CD4-positive, alpha-beta T cell treated with Interleukin-15 for 1 hour (primary cell): ENCODE measurements around the gene TNPO2.
A peak's percentile ranks its signal among the peaks of the same experiment; 100 is the strongest.

Experiments
- DNase-seq: peaks from one replicate; pipeline ENCODE4 v3.0.0-alpha.2; 2020

TNPO2 gene

DNA sequence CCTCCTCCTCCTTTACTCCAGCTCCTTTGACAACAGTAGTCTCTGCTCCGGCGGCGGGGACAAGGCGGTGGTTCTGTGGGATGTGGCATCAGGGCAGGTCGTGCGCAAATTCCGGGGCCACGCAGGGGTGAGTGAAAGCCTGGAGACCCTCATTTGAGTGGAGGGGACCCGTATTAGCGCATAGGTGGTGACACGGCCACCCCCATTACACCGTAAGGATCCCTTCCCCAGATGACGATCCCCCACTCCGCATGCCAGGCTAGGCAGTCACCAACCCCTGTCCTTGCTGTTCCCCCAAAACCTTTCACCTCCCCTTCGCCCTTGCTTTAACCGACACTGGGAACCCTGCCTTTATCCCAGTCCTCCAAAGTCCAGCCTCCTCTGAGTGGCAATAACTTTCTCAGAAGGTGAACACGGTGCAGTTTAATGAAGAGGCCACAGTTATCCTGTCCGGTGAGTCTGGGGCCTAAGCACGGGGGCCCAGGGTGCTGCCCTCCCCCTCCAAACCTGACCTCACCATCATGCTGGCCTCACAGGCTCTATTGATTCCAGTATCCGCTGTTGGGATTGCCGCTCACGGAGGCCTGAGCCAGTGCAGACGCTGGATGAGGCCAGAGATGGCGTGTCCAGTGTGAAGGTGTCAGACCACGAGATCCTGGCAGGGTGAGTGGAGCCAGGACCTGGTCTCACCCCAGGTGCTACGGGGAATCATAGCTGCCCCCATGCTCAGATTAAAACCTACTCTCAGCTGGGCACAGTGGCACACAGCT is 53.4 kb downstream of the TNPO2 start:
- no peak for DNase-seq

DNA sequence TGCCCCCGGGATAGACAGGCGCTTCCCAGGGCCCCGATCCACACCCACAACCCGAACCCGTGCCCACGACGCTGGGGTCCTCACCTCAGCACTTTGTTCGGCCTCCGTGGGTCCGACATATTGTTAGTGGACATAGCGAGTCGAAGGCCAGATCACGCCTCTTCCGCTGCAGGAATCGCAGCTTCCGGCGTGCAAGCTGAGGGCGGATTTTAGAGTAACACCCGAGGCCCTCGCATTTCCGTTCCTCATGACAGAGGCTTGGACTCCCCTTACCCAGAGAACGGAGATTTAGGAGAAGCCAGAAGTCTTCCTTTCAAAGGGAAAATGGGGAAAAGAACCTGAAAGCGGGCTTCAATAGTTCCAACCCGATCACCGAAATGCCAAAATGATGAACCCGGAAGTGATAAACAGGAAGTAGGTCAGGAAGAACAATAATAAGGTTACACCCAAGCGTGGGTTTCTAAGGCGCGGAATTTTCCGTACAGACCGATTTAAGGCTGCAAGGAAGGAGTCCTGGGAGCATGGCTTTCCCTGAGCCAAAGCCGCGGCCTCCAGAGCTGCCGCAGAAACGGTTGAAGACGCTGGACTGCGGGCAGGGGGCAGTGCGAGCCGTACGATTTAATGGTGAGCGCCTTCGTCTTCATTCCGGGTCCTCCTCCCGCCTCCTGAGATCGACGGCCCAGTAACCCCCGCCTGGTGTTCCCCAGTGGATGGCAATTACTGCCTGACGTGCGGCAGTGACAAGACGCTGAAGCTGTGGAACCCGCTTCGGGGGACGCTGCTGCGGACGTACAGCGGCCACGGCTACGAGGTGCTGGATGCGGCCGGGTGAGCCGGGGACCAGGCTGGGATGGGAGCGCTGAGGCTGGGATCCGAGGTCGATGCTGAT is 54.2 kb downstream of the TNPO2 start:
- DNase-seq = peak; percentile 73

DNA sequence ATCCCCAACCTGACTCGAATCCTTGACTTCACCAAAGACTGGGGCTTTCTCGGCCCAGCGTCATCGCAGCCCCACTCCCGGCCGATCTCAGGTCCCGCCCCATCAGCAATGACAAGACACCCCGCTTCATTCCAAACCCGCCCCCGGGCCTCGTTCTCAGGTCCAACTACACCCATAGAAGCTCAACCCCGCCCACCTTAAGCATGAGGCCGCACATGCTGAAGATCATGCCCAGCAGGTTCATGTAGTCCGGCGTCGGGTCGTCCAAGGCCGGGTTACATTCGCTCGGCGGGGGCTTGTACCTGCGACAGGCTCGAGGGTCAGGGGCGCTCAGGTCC is 54.8 kb downstream of the TNPO2 start:
- peak; percentile 82 for DNase-seq

DNA sequence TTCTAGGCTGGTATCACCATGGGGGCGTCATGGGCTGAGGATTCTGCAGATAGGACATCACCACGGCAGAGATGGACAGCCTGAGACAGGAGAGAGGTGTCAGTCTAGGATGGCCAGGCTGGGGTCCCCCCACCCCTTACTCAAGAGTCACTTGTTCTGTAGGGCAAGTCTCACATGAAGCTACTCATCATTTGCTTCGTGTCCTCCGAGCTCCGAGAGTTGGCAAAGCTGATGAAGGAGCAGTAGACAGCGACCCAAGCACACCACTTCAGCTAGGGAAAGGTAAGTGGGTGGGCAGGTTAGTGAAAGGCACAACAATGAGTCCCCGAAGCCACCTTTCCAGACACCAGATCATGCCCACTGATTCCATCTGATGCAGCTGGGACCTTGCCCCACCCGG is 55.4 kb downstream of the TNPO2 start:
- no peak for DNase-seq

DNA sequence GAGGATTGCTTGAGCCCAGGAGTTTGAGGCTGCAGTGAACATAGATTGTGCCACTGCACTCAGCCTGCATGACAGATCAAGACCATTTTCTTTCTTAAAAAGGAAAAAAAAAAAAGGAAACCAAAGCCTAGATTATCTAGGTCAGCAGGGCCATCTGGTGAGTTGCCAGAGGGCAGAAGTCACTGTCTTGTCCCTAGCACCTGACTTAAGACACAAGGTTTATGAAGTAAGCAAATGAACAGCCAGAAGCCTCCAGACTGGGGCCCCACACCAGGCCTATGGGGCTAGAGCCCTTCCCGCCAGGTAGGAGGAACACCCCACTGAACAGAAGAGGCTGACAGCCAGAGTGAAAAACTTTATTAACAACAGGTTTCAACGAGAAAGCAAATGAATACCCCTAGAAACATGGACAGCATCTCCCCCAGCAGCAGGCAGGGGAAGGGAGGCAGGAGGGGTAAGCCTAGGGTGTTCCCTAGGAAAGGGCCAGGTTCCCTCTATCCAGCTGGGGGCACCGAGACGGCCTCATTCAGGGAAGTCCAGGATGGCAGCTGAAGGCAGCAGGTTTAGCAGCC is 55.9 kb downstream of the TNPO2 start:
- DNase-seq = no peak

DNA sequence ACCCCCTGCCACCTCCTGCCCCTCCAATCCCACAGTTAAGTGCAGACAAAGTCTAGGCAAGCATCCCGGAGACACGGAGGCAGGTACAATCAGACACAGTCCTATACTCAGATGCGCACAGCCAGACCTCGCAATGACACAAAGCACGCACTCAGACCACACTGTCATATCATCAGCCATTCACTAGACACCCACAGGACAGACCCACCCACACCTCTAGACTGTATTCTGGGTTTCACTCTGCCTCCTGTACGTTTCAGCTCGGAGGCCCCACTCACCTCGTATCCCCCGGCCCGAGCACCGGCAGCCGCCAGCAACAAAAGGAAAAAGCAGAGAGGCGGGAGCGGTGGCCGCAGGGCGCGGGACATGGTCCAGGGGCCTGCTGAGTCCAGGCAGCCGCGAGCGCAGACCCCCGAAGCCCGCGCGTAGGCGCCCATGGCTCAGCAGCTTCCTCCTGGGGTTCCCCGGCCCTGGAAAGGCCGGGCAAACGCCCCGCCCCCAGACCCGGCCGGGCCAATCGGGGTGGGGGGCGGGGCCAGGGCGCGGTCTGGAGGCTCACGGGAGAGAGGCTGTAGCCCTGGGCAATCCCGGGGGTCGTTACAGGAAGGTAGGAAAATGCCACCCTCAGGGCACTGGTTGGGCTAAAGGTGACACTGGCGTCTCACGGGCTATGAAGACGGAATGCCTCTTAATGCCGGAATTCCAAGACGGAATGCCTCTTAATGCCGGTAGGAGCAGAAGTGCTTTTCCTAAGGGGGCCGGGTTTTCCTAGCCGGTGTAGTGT is 57.3 kb downstream of the TNPO2 start, which contains the start of the genes MAN2B1 and WDR83:
Gene MAN2B1, minus strand, starts transcription at position 478 of the 784 bp plus-strand sequence. Its CDS starts 41 bp downstream, at position 437.
Gene WDR83, plus strand, starts transcription at position 543 of the 784 bp plus-strand sequence. CDS start 2,984 bp downstream, outside the sequence.
- peak; percentile 84 for DNase-seq

DNA sequence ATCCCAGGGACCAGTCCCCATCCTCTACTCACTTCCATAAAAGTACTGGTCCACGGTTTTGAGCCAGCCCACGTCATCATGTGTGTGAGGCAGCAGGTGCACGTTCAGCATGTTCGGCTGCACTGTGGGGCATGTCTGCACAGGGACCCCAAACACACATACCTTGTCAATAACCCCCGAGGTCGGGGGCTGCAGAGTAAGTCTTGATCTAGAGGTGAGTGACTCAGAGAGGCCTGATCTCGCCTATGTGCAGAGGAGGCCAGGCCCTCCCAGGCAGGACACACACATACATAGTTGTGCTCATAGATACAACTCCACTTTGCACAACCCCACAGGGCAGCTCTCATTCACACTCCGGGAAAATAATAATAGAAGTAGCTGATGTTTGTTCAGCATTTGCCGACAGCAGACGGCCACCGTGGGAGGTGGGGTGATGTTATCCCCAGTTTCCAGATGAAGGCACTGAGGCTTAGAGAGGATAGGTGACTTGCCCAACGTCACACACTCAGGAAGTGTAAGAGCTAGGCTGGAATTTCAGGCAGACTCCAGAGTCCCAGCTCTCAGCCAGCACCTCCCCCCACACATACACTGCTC is 58.0 kb downstream of the TNPO2 start:
- peak; percentile 40 for DNase-seq

DNA sequence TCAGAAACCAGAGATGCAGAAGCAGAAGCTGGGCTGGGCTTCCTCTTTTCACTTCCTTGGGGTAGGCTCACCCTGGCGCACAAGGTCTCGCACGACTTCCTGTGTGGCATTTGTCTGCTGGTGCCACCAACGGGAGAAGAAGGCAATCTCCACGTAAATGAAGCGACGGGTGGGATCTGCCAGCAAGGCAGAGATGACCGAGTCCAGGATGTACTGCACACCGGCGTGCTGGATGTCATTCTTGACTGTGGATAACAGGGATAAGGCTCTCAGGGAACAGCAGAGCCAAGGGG is 58.5 kb downstream of the TNPO2 start:
- peak; percentile 84 for DNase-seq

DNA sequence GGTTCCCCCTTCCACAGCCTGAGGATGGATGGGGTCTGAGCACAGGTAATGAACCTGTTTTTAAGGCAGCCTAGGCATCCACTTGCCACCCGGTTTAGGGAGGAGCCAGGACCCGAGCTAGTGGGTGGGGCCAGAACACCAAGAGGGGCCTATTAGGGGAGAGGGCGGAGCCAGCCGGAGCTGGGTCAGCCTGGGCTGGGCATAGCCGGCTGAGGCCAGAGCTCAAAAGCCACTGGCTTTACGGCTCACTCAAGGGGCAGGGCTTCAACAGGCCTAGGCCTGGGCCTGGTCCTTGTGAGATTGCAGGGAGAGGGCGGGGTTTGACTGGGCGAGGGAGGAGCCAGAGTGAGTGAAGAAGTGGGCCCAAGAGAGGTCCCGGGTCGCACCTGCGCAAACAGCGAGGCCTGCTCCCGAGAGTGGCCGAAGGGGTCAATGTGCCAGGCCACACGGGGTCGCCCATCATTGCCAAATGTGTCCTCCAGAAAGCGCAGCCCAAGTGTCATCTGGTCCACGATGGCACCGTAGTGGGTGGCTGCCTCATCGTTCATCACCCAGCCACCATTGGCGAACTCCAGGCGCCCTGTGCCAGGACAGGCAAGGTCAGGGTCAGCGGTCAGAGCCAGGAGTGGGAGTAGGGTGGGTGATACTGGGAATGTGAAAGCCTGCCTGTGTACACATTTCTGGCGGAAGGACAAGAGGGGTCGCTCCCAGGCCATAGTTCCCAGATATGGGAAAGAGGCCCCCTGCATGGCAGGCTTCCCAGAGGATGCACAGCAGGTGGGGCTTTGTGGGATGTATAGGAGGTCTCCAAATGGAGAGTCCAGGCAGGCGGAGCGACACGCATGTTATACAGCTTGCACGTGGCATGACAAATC is 59.1 kb downstream of the TNPO2 start:
- no peak for DNase-seq

DNA sequence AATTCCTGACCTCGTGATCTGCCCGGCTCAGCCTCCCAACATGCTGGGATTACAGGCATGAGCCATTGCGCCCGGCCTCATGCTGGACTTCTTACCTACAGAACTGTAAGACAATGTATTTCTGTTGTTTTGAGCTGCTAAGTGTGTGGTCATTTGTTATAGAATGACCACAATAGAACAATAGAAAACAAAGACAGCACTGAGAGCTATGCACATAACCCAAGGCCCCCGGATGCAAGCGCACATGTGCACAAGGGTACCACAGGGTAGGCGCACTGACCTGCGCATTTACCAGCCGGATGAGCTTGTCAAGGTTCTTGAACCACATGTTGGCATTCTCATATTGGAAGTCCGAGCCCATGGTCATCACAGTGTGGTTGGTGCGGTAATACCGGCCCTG is 62.8 kb downstream of the TNPO2 start:
- no peak for DNase-seq

DNA sequence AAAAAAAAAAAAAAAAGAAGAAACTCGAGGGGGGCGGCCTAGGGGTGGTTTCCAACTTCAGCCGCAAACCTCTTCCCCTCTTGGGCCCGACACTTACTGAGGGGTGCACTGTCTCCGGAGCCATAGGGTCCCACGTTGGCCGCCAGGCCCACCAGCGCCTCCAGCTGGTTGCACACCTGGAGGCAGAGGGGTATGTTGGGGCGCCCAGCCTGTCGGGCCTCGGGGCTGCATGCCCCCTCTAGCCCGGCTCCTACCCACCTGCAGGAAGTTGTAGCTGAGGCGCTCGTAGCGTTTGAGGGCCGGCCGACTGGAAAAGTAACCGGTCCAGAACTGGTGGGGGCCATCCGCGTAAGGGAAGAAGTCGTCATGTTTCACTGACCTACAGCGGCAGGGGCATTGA is 65.8 kb downstream of the TNPO2 start:
- DNase-seq = no peak

DNA sequence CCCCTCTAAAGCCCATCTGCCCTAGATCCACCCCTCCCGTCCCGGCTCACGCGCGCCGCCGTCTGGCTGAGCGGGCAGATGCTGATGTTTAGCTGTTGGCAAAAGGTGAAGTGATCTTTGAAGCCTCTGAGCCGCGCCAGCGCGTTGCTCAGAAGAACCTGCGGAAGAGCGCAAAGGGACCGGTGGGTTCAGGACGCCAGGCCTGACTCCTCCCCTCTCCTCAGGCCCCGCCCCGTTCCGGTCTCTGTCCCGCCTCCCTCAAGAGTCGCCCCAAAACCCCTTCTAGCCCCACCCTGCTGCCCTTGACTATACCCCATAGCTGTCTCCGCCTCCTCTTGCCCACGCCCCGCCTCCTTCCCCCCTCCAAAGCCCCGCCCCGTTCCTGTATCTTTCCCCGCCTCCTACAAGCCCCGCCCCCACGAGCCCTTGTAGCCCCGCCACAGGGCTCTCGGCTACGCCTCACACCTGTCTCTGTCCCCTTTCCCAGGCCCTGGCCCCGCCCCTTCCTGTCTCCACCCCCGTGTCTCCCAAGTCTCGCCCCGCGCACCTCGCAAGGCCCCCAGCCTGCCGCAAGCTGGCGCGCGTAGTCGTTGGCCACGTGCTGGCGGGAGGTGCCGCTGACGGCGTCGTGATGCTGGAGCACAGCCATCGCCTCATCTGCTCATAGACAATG is 66.7 kb downstream of the TNPO2 start:
- DNase-seq = no peak

DNA sequence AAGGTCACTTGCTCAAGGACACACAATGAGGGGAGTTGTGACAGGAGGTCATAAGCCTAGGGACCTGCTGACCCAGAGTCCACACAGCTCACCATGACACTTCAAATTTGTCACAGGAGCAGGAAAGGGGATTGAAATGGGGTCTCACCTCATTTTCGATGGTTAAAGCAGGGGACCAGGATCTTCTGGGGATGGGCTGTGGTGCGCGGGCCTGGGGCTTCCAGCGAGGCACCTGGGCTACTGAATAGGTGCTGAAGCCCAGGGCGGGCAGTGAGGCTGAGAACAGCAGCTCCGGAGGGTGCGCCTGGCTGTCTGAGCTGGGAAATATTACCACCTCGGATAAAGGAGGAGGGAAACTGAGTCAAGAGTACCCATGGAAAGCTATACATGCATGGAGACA is 68.2 kb downstream of the TNPO2 start:
- DNase-seq = no peak

DNA sequence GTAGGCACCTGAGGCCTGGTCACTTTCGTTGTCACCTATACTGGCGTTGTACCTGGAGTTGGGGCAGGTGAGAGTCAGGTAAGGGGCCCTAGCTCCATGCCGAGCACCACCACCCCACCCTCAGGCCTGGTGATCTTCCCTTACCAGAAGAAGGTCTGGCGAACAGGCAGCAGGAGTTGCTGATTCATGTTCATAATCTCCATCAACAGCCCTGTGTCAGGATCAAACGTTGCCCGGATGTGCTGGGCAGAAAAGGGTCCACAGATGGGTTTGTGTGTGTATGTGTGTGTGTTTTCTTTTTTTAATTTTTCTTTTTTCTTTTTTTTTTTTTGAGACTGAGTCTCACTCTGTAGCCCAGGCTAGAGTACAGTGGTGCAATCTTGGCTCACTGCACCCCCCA is 71.5 kb downstream of the TNPO2 start:
- DNase-seq = no peak

DNA sequence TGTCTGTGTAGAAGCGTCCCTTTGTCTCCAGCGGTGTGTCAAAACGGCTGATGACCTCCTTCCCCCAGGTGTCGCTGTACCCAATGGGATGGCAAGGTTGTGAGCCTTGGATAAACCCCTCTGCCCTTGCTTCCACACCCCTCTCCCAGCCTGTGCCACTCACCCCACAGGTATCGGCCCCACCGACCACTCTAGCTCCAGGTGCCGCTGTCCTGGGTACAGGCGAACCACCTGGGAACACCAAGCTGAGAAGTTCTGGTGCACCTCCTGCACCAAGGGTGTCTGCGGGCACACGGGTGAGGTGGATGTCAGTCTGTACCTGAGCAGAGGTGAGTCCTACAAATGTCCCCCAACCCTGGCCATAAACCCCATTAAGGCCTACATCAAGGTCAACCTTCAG is 73.8 kb downstream of the TNPO2 start:
- no peak for DNase-seq
